SK-N-SH treated with all-trans-retinoic acid at 6 μM for 48 hours (cell line): ENCODE results near the gene XAGE1B.
"Not testable (repeated sequence)": the region's sequence is repeated elsewhere in the genome, so short reads cannot be mapped to it uniquely, and the experiment has no call there.

Experiments used
- CSDC2 ChIP-seq: fragments of 250-450 bp; sonication (Bioruptor Pico); IDR thresholded peaks from 2 replicates; pipeline ENCODE4 v1.5.0; 2020; ENCODE audit warnings: mild to moderate bottlenecking, moderate library complexity
- ISL1 ChIP-seq: fragments of 250-450 bp; sonication (Bioruptor Pico); IDR thresholded peaks from 2 replicates; pipeline ENCODE4 v2.1.2; 2022; ENCODE audit warnings: mild to moderate bottlenecking, moderate library complexity
- PPARA ChIP-seq: fragments of 250-450 bp; sonication (Bioruptor Pico); IDR thresholded peaks from 2 replicates; pipeline ENCODE4 v1.5.0; 2020; ENCODE audit warnings: mild to moderate bottlenecking, borderline replicate concordance
- SNAI2 ChIP-seq: fragments of 250-450 bp; sonication (Bioruptor Pico); IDR thresholded peaks from 2 replicates; pipeline ENCODE4 v1.5.0; 2020; ENCODE audit warnings: mild to moderate bottlenecking, moderate library complexity
- TOX ChIP-seq: fragments of 250-450 bp; sonication (Bioruptor Pico); IDR thresholded peaks from 2 replicates; pipeline ENCODE4 v1.8.0; 2021; ENCODE audit warnings: mild to moderate bottlenecking, moderate library complexity, borderline replicate concordance
- ZC3H10 ChIP-seq: fragments of 250-450 bp; sonication (Bioruptor Pico); IDR thresholded peaks from 2 replicates; pipeline ENCODE4 v1.5.1; 2021; ENCODE audit warnings: mild to moderate bottlenecking, moderate library complexity
- ZFP3 ChIP-seq: fragments of 250-450 bp; sonication (Bioruptor Pico); IDR thresholded peaks from 2 replicates; pipeline ENCODE4 v1.5.0; 2020; ENCODE audit warnings: mild to moderate bottlenecking, moderate library complexity
- ZNF70 ChIP-seq: fragments of 450-650 bp; formaldehyde crosslinking; IDR thresholded peaks from 2 replicates; pipeline ENCODE4 v1.5.0; 2020; ENCODE audit warnings: mild to moderate bottlenecking, moderate library complexity
- TF ChIP-seq, protein P1 (sequence below): fragments of 250-450 bp; sonication (Bioruptor Pico); IDR thresholded peaks from 2 replicates; pipeline ENCODE4 v1.8.0; 2020; ENCODE audit warnings: mild to moderate bottlenecking, moderate library complexity, borderline replicate concordance
- TF ChIP-seq, protein P2 (sequence below): fragments of 250-450 bp; sonication (Bioruptor Pico); IDR thresholded peaks from 2 replicates; pipeline ENCODE4 v1.5.1; 2020; ENCODE audit warnings: low read depth, mild to moderate bottlenecking, moderate library complexity
- TF ChIP-seq, protein P3 (sequence below): fragments of 250-450 bp; sonication (Bioruptor Pico); IDR thresholded peaks from 2 replicates; pipeline ENCODE4 v1.5.1; 2021; ENCODE audit warnings: mild to moderate bottlenecking, moderate library complexity

DNA sequence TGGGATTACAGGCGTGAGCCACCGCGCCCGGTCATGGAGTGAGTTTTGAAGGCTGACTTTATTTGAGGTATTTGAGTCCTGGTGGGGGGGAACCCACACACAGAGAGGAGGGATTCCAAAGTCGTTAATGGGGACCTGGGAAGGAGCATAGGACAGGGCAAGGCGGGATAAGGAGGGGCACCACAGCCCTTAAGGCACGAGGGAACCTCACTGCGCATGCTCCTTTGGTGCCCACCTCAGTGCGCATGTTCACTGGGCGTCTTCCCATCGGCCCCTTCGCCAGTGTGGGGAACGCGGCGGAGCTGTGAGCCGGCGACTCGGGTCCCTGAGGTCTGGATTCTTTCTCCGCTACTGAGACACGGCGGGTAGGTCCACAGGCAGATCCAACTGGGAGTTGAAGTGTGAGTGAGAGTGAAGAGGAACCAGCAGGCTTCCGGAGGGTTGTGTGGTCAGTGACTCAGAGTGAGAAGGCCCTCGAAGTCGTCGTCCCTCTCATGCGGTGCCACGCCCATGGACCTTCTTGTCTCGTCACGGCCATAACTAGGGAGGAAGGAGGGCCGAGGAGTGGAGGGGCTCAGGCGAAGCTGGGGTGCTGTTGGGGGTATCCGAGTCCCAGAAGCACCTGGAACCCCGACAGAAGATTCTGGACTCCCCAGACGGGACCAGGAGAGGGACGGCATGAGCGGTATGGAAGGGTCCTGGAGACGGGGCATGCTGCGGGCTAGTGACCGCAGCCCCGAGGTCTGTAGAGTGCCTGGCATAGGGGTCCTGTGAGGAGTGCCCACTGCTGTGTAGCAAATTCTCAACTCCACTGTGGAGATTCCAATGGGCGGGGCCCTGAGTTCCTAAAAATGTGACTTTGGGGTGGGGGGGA lies 21.1 kb downstream of the XAGE1B start, which contains the start of gene XAGE1A:
- TF ChIP-seq, protein P1, sequence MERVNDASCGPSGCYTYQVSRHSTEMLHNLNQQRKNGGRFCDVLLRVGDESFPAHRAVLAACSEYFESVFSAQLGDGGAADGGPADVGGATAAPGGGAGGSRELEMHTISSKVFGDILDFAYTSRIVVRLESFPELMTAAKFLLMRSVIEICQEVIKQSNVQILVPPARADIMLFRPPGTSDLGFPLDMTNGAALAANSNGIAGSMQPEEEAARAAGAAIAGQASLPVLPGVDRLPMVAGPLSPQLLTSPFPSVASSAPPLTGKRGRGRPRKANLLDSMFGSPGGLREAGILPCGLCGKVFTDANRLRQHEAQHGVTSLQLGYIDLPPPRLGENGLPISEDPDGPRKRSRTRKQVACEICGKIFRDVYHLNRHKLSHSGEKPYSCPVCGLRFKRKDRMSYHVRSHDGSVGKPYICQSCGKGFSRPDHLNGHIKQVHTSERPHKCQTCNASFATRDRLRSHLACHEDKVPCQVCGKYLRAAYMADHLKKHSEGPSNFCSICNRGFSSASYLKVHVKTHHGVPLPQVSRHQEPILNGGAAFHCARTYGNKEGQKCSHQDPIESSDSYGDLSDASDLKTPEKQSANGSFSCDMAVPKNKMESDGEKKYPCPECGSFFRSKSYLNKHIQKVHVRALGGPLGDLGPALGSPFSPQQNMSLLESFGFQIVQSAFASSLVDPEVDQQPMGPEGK: not testable (repeated sequence)
- TF ChIP-seq, protein P2, sequence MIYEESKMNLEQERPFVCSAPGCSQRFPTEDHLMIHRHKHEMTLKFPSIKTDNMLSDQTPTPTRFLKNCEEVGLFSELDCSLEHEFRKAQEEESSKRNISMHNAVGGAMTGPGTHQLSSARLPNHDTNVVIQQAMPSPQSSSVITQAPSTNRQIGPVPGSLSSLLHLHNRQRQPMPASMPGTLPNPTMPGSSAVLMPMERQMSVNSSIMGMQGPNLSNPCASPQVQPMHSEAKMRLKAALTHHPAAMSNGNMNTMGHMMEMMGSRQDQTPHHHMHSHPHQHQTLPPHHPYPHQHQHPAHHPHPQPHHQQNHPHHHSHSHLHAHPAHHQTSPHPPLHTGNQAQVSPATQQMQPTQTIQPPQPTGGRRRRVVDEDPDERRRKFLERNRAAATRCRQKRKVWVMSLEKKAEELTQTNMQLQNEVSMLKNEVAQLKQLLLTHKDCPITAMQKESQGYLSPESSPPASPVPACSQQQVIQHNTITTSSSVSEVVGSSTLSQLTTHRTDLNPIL (CRISPR knock-in tag): not testable (repeated sequence)
- TF ChIP-seq TOX; ZFP3 (CRISPR knock-in tag); ISL1 (CRISPR knock-in tag); ZC3H10; CSDC2 (CRISPR knock-in tag); PPARA (CRISPR knock-in tag); SNAI2; ZNF70 (CRISPR knock-in tag): not testable (repeated sequence)
- TF ChIP-seq, protein P3, sequence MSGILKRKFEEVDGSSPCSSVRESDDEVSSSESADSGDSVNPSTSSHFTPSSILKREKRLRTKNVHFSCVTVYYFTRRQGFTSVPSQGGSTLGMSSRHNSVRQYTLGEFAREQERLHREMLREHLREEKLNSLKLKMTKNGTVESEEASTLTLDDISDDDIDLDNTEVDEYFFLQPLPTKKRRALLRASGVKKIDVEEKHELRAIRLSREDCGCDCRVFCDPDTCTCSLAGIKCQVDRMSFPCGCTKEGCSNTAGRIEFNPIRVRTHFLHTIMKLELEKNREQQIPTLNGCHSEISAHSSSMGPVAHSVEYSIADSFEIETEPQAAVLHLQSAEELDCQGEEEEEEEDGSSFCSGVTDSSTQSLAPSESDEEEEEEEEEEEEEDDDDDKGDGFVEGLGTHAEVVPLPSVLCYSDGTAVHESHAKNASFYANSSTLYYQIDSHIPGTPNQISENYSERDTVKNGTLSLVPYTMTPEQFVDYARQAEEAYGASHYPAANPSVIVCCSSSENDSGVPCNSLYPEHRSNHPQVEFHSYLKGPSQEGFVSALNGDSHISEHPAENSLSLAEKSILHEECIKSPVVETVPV (CRISPR knock-in tag): not testable (repeated sequence)
